HG02973 (cell line): Measurements from ENCODE around the gene SLCO4A1.

ENCODE experiments used
- ATAC-seq: cut with Tn5 transposase; IDR thresholded peaks from one replicate; pipeline ENCODE4 v1.9.1; 2021; ENCODE audit warnings: moderate library complexity; ENCODE audit not compliant: unreplicated experiment

SLCO4A1 gene

DNA sequence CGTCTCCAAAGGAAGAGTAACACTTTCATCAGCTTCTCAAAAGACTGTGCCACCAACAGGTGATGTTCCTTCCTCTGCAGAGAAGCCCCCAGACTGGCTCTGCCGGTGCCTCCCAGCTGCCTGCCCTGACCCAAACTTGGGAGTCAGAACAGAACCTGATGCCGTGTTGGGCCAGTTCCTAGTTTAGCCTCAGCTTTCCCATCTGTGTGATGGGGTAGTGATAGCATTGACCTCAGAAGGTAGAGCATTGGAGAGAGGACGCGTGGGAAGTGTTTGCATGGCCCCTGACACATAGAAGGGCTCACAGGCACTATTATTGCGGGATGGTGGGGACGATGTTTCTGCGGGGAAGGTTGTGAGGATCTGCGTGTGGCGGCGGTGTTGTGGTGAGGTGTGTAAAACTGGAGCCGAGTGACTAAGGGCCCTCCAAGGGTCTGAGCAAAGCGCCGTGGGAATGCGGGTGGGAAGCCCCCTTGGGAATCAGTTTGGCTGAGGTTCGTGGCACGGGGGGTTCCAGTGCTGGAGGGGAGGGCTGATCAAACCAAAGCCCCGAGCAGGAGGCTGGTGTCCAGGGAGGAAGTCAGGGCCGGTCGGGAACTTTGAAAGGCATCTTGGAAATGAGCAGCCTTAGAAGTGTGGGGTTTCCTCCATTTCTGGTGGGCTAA lies 68.0 kb downstream of the SLCO4A1 start:
- ATAC-seq: no peak

DNA sequence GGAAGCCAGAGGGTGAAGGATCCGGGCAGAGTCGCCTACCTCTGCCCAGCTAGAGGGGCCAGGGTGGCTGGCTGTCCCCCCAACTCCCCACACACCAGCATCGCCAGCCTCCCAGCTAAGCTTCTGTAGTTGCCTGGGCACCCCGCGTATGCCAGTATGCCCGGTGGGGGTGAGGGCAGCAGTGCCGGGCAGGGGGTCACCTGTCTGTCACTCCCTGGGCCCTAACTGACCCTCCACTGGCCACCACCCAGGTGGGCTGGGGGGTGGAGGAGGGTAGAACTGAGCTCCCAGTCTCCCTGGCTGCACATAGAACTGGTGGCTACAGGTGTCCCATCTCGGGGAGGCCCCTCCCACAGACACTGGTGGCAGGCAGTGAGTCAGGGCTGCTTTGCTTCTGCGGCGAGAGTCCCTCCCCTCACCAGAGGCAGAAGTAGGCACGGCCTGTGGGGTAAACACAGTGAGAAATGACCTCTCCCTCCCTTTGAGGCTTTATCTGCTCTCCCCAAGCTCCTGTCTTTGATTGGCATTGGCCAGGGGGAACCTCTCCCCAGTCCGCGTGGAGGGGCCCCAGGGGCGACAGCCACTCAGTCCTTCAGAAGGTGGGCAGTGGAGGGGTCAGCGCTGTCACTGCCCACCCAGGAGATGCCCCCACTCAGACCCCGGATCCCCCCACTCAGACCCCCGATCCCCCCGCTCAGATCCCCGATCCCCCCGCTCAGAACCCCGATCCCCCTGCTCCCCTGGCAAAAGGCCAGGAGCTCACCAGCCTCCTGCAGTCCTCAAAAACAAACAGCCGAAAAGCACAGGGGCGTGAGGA lies 68.8 kb downstream of the SLCO4A1 start:
- ATAC-seq: no peak

DNA sequence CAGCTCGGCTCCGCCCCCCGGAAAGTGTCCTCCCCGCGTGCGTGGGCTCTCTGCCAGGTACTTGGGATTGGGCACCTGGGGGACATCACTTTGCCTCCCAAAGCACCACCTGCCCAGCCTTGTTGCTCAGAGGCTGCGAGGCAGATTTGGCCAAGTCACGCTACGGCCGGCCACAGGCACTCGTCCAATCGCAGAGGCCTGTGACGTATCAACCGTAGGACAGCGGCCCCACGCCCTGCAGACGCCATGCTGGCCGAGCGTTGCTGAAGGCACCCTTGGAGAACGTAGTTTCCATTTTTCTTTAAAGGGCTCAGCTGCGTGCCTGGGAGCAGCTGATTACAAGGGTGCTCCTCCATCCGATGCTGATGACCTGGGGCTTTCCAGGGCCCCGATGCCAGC lies 69.4 kb downstream of the SLCO4A1 start:
- ATAC-seq: no peak

GRCh38 chr20:62712606-62713005 lies 70.3 kb downstream of the SLCO4A1 start:
- no peak for ATAC-seq

DNA sequence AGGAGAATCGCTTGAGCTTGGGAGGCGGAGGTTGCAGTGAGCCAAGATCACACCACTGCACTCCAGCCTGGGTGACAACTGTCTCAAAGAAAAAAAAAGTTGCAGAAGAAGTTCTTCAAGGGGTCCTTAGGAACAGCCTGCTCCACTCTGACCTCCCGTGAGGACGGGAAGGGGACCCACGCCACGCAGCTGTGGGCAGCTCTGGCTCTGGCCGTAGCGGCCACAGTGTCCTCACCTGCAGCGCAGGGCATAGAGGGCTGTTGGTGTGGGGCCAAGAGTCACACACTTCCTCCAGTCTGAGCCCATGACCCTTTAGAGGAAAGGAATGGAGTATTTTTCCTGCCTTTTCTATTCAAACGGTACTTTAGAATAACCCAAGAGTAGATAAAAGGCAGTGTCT lies 71.7 kb downstream of the SLCO4A1 start:
- no peak for ATAC-seq

- no peak for ATAC-seq
Observed at GRCh38 chr20:62714799-62715198, 72.5 kb downstream of the SLCO4A1 start.

DNA sequence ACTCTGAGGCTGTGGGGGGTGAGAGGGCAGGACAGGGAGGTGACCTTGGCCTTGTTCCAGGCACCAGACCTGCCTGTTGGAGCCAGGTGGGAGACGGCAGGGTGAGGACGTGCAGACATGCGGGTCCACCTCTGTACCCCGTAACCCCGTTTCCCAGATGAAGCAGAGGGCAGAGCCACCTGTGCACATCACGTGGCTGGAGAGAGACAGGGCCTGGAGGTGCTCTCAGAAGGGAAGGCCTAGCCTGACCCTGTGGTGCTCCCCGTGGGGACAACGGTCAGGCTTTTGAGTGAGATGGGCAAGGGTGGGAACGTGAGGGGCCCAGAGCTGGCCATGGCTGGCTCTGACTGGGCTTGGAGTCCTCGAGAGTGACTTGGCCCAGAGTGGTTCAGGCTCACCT lies 72.9 kb downstream of the SLCO4A1 start:
- no peak for ATAC-seq

DNA sequence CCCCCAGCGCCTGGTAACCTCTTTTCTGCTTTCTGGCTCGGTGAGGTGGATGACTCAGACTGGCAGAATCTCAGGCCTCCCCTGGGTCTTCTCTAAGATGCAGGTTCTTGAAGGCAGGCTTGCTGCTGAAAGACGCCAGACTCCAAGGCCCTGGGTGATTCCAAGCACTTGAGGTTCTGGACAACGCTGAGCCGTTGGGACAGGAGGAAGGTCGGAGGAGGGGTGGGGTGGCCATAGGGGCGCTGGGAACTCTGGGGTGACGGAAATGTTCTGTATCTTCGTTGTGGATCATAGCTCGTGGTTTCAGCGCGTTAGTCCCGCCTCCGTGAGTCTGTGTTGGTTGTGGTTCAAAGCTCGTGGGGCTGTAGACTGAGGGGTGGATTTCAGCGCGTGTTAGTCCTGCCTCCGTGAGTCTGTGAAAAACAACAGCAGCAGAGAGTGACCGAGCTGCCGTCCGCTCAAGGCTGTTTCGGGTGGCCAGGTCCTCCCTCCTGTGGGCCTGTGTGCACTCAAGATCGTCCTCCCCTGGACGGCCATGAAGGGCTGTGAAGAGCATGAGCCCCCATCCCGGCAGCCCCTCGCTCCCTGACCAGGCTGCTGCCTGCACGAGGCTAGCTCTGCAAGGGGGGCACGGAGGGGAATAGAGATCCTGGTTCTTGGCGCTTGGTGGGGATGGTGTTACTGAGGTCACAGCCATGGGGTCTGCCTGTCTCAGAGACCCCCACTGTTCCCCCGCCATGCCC lies 74.1 kb downstream of the SLCO4A1 start:
- no peak for ATAC-seq

DNA sequence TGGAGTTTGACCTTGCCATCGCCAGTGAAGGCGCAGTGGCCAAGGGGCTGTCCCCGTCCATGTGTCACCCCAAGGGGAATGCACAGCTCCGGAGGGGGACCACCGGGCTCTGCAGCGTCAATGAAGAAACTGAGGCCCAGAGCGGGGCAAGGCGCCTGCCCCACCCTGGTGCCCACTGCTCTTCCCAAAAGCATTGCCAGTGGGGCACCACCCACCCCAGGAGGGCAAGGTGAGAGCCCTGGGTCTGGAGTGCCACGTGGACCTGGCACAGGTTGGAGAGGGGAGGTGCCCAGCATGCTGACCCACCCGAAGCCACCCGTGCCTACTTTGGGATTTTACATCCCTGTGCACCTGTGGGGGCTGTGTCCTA lies 74.6 kb downstream of the SLCO4A1 start:
- ATAC-seq: no peak

DNA sequence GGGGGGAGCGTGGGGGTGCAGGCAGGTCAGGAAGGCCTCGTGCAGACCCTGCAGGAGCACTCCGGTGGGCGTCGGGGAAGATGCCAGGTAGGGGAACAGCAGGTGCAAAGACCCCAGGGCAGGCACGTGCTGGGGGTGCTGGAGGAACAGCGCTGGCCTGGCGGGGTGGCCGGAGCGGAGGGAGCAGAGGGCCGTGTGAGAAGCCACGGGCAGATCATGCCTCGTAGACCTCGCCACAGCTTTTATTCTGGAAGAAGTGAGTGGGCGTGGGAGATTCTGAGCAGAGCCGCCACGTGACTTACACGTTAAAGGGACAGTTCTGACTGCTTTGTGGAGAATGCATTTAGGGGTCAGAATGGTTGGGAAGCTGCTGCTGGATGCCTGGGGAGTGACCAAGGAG lies 75.6 kb downstream of the SLCO4A1 start:
- no peak for ATAC-seq

DNA sequence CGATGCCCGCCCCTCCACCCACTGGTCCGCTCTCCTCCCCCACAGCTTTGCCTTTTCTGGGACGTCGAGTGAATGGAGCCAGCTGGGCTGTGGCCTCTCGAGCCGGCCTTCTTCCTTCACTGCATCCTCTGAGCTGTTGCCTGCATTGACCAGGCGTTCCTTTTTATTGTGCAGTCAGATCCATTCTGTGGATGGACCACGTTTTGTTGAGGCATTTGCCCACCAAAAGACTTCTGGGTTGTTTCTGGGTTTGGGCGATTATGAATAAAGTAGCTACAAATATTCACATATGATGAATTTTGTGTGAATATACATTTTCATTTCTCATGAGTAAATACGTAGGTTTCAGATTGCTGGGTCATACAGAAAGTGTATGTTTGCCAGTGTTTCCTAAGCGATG lies 76.2 kb downstream of the SLCO4A1 start:
- no peak for ATAC-seq

- ATAC-seq: no peak
Observed at GRCh38 chr20:62719250-62719935, 77.1 kb downstream of the SLCO4A1 start.
